PC-3 (cell line): ENCODE data around the gene DGCR2. TPM values are rescaled to one million over a fixed set of nuclear protein-coding genes. Genes with fewer than 3 reads are reported as not detected.
A peak's percentile ranks its signal among the peaks of the same experiment; 100 is the strongest.
"Not testable (repeated sequence)": the region's sequence is repeated elsewhere in the genome, so short reads cannot be mapped to it uniquely, and the experiment has no call there.

Source experiments
- ATAC-seq: fragments of 200-7000 bp; cut with Tn5 transposase; 2 replicates; pipeline ENCODE4 v1.9.1; 2020; ENCODE audit warnings: mild to moderate bottlenecking, moderate library complexity
- BruUV-seq: library from RNA; stranded (reverse); fragments of 400-500 nt; replicated peaks from 2 replicates; lab custom pipeline; 2021; lab: Mats Ljungman, UMichigan
- CTCF ChIA-PET: fragments of 300-600 bp; sonication (Branson Sonifier 250); formaldehyde crosslinking; loops from one replicate; lab custom pipeline; 2022; ENCODE audit warnings: antibody characterized with exemption; lab: Charles Lee
- POLR2A ChIA-PET: fragments of 300-600 bp; sonication (Branson Sonifier 250); formaldehyde crosslinking; loops from one replicate; lab custom pipeline; 2022; ENCODE audit warnings: antibody characterized with exemption; ENCODE audit not compliant: unreplicated experiment; lab: Charles Lee
- DNase-seq: peaks from one replicate; pipeline ENCODE4 v3.0.0-alpha.2; 2015
- H2AFZ ChIP-seq: fragments of 300-600 bp; sonication (generic); 2 replicates; pipeline ENCODE4 v1.6.0; 2016; ENCODE audit warnings: antibody characterized with exemption, low read length
- H3F3A ChIP-seq: fragments of 300-600 bp; sonication (generic); one replicate; pipeline ENCODE4 v1.6.0; 2017; ENCODE audit warnings: antibody characterized with exemption, low read length, control low read depth, mild to moderate bottlenecking; ENCODE audit not compliant: unreplicated experiment
- H3K27ac ChIP-seq: fragments of 300-600 bp; sonication (generic); 2 replicates; pipeline ENCODE4 v1.5.1; 2016; ENCODE audit warnings: mild to moderate bottlenecking, low read length
- H3K27me3 ChIP-seq: fragments of 300-600 bp; sonication (generic); 2 replicates; pipeline ENCODE4 v1.6.1; 2016; ENCODE audit warnings: low read length, mixed read lengths
- H3K36me3 ChIP-seq: fragments of 300-600 bp; sonication (generic); 2 replicates; pipeline ENCODE4 v1.6.1; 2016; ENCODE audit warnings: low read depth, mixed run types, low read length, mixed read lengths
- H3K4me1 ChIP-seq: fragments of 300-600 bp; sonication (generic); 2 replicates; pipeline ENCODE4 v1.5.1; 2016; ENCODE audit warnings: low read length; ENCODE audit not compliant: insufficient read depth
- H3K4me2 ChIP-seq: fragments of 300-600 bp; sonication (generic); 2 replicates; pipeline ENCODE4 v1.6.0; 2016; ENCODE audit warnings: low read length
- H3K4me3 ChIP-seq: fragments of 300-600 bp; sonication (generic); 2 replicates; pipeline ENCODE4 v1.5.1; 2016; ENCODE audit warnings: mild to moderate bottlenecking, low read length, mixed read lengths
- H3K79me2 ChIP-seq: fragments of 300-600 bp; sonication (generic); 2 replicates; pipeline ENCODE4 v1.6.1; 2017; ENCODE audit warnings: low read length, mixed read lengths
- H3K9ac ChIP-seq: fragments of 300-600 bp; sonication (generic); 2 replicates; pipeline ENCODE4 v1.6.0; 2016; ENCODE audit warnings: mild to moderate bottlenecking, low read length
- H3K9me2 ChIP-seq: fragments of 300-600 bp; sonication (generic); replicated peaks from 2 replicates; pipeline ENCODE4 v1.6.1; 2016; ENCODE audit warnings: mixed run types, low read length, mixed read lengths
- H3K9me3 ChIP-seq: fragments of 300-600 bp; sonication (generic); 2 replicates; pipeline ENCODE4 v1.6.1; 2016; ENCODE audit warnings: low read length, mixed read lengths
- H4K20me1 ChIP-seq: fragments of 300-600 bp; sonication (generic); 2 replicates; pipeline ENCODE4 v1.6.1; 2016; ENCODE audit warnings: low read length, mixed read lengths
- CTCF ChIP-seq: fragments of 300-600 bp; sonication (generic); conservative IDR thresholded peaks from 2 replicates; pipeline ENCODE4 v1.5.1; 2017; ENCODE audit warnings: antibody characterized with exemption, low read depth, mild to moderate bottlenecking, low read length
- EZH2 ChIP-seq: fragments of 300-600 bp; sonication (generic); IDR thresholded peaks from one replicate; pipeline ENCODE4 v1.6.1; 2017; ENCODE audit warnings: antibody characterized with exemption, mild to moderate bottlenecking, low read length; ENCODE audit not compliant: unreplicated experiment
- EZH2phosphoT487 ChIP-seq: fragments of 300-600 bp; sonication (generic); IDR thresholded peaks from 2 replicates; pipeline ENCODE4 v1.6.1; 2018; ENCODE audit warnings: mild to moderate bottlenecking, antibody characterized with exemption, low read length, borderline replicate concordance
- intact Hi-C: fragments of 100-400 bp; cut with micrococcal nuclease; formaldehyde crosslinking; loops from 2 replicates; pipeline ENCODE4 v1.9.0; 2023
- total RNA-seq: library from RNA; depleted of rRNA; stranded (reverse); fragments of >200 nt; gene quantifications from 2 replicates; pipeline ENCODE4 v1.2.3, GENCODE V29; 2014

The DGCR2 gene
- total RNA-seq, 1 experiment from 2014 or later: 36.1 TPM

DNA sequence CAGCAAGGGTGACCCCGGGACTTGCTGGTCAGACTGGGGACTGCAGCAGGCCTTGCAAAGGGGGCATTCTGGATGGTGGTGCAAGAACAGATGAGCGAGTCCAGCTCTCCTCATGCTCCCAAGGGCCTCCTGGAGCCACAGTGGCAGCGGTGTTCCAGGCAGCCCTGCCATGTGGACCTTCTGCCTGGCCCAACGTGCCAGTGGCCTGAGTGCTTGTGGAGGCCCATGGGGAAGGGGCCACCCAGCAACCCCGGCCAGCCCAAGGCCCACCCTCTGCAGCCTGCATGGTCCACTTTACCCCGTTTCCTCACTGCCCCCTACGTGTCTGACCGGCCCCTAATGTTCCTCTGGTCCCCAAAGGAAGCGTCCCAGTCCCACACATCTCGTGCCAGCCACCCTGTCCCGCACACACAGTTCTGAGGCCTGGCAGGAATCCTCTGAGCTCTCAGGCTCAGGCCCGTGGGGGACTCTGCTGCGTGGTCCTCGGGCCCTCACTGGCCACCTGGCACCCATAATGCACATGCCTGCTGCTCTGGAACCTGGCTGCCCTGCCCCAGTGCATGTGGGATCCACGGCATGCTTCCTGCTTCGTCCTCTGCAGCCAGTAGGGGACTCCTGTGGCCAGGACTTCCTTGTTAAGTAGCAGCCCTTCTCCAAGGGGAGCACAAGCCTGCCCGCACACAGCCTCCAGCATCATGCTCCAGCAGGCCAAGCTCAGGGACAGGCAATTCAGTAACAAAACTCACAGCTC lies 85.5 kb downstream of the DGCR2 start:
- ATAC-seq: peak; percentile 28; the same call in 1 of the 2 replicates
- no peaks in the 10 kb centered on the region for H3K9me3 ChIP-seq
- H3K4me3 ChIP-seq: no peak overlapping the region
- POLR2A ChIA-PET: no interaction called here
- H3K79me2 ChIP-seq: no peaks in the 10 kb centered on the region
- no peak overlapping the region for H3K4me2 ChIP-seq
- no peaks in the 10 kb centered on the region for H3K27me3 ChIP-seq
- TF ChIP-seq EZH2phosphoT487 (no peak), EZH2 (no peak), CTCF (no peak; the same call in 1 of the 2 replicates)
- H3K36me3 ChIP-seq: no peaks in the 10 kb centered on the region
- H3F3A ChIP-seq: no peaks in the 10 kb centered on the region
- no peak overlapping the region for H3K27ac ChIP-seq
- H3K9me2 ChIP-seq: no peaks in the 10 kb centered on the region
- no peaks in the 10 kb centered on the region for H3K4me1 ChIP-seq
- H3K9ac ChIP-seq: no peak overlapping the region
- CTCF ChIA-PET: no interaction called here
- no peaks in the 10 kb centered on the region for H4K20me1 ChIP-seq
- no peak overlapping the region for H2AFZ ChIP-seq
- intact Hi-C loops: no loop called here
- TSS peak; percentile 2 for BruUV-seq
- DNase-seq: no peak

GRCh38 chr22:19036229-19036522 lies 86.0 kb downstream of the DGCR2 start:
- H3K27ac ChIP-seq: no peak overlapping the region
- no peak overlapping the region for H2AFZ ChIP-seq
- intact Hi-C loops: no loop called here
- H3K9me3 ChIP-seq: no peaks in the 10 kb centered on the region
- H3K9me2 ChIP-seq: no peaks in the 10 kb centered on the region
- H3K4me2 ChIP-seq: no peak overlapping the region
- no TSS peak for BruUV-seq
- H3K4me1 ChIP-seq: no peaks in the 10 kb centered on the region
- TF ChIP-seq EZH2 (no peak), EZH2phosphoT487 (no peak), CTCF (no peak)
- no peak for DNase-seq
- H3K4me3 ChIP-seq: no peak overlapping the region
- H4K20me1 ChIP-seq: no peaks in the 10 kb centered on the region
- no peaks in the 10 kb centered on the region for H3F3A ChIP-seq
- no peaks in the 10 kb centered on the region for H3K36me3 ChIP-seq
- ATAC-seq: no peak
- ChIA-PET POLR2A (no interaction called here), CTCF (no interaction called here)
- no peaks in the 10 kb centered on the region for H3K27me3 ChIP-seq
- no peaks in the 10 kb centered on the region for H3K79me2 ChIP-seq
- H3K9ac ChIP-seq: no peak overlapping the region

GRCh38 chr22:19035474-19036228 lies 86.6 kb downstream of the DGCR2 start:
- peak; percentile 37 for ATAC-seq
- Histone ChIP-seq H3F3A (no peaks in the 10 kb centered on the region), H3K9ac (no peak overlapping the region), H3K4me2 (no peak overlapping the region), H3K79me2 (no peaks in the 10 kb centered on the region), H4K20me1 (no peaks in the 10 kb centered on the region), H3K27ac (no peak overlapping the region), H3K9me3 (no peaks in the 10 kb centered on the region), H3K9me2 (no peaks in the 10 kb centered on the region), H3K4me1 (no peaks in the 10 kb centered on the region), H3K36me3 (no peaks in the 10 kb centered on the region), H2AFZ (no peak overlapping the region), H3K4me3 (no peak overlapping the region), H3K27me3 (no peaks in the 10 kb centered on the region)
- TF ChIP-seq EZH2phosphoT487 (no peak), CTCF (no peak; the same call in 1 of the 2 replicates), EZH2 (no peak)
- CTCF ChIA-PET: no interaction called here
- intact Hi-C loops: no loop called here
- BruUV-seq: TSS peak; percentile 21
- POLR2A ChIA-PET: no interaction called here
- DNase-seq: no peak

DNA sequence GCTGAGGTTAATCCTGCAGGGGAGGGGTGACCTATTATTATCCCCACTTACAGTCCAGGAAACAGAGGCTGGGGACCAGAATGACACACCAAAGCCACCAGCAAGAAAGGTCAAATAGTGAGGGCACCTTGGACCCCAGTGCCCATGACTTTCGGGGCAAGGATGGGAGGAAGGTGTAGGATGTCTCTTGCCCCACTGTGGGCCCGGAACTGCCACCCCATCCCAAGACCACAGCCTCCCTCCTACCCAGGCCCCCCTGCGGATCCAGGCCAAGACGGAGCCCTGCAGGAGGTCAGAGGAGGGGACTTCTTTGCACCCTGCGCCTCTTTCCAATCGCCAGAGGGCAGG lies 87.1 kb downstream of the DGCR2 start:
- POLR2A ChIA-PET, ATAC-seq, DNase-seq, H3K36me3 ChIP-seq, H3K79me2 ChIP-seq, H3K9ac ChIP-seq, H4K20me1 ChIP-seq, CTCF ChIA-PET, H3K4me2 ChIP-seq, intact Hi-C loops, H3K9me2 ChIP-seq, H3K9me3 ChIP-seq, H2AFZ ChIP-seq, BruUV-seq, H3K4me1 ChIP-seq, H3K4me3 ChIP-seq, H3K27ac ChIP-seq, H3K27me3 ChIP-seq, H3F3A ChIP-seq: not testable (repeated sequence)
